Activated CD8-positive, alpha-beta T cell treated with anti-CD3 and anti-CD28 coated beads, Interleukin-2, amount 10 ng/mL, durations not matched to agents 7 days and 5 days (primary cell): Measurements from ENCODE around the gene TNFAIP8. TPM values are rescaled to one million over a fixed set of nuclear protein-coding genes. Genes with fewer than 3 reads are reported as not detected.

ENCODE experiments used
- ATAC-seq: fragments of 150-1000 bp; cut with Tn5 transposase; one replicate; pipeline ENCODE4 v1.10.0; 2021; ENCODE audit warnings: moderate library complexity
- CTCF ChIA-PET: fragments of 350-600 bp; sonication (Branson Sonifier 250); formaldehyde crosslinking; loops from one replicate; lab custom pipeline; 2021; ENCODE audit warnings: antibody characterized with exemption; lab: Charles Lee
- POLR2A ChIA-PET: fragments of 350-600 bp; sonication (Branson Sonifier 250); formaldehyde crosslinking; loops from one replicate; lab custom pipeline; 2021; ENCODE audit warnings: antibody characterized with exemption; lab: Charles Lee
- DNase-seq: peaks from one replicate; pipeline ENCODE4 v3.0.0-alpha.2; 2020
- H3K27ac Mint-ChIP-seq: one replicate; pipeline ENCODE4 v1.8.0; 2021; ENCODE audit warnings: mild to moderate bottlenecking, mixed read lengths
- H3K27me3 Mint-ChIP-seq: one replicate; pipeline ENCODE4 v1.8.0; 2021; ENCODE audit warnings: low read depth, mixed read lengths
- H3K36me3 Mint-ChIP-seq: one replicate; pipeline ENCODE4 v1.8.0; 2021; ENCODE audit warnings: low read depth, mixed read lengths
- H3K4me1 Mint-ChIP-seq: one replicate; pipeline ENCODE4 v1.8.0; 2021; ENCODE audit warnings: low read depth, mixed read lengths
- H3K4me3 Mint-ChIP-seq: one replicate; pipeline ENCODE4 v1.8.0; 2021; ENCODE audit warnings: mild to moderate bottlenecking, mixed read lengths
- H3K9me3 Mint-ChIP-seq: one replicate; pipeline ENCODE4 v1.8.0; 2022; ENCODE audit warnings: mixed read lengths; ENCODE audit not compliant: insufficient read depth
- total RNA-seq, 2 experiments: library from RNA; stranded (reverse); gene quantifications; one replicate each; pipeline ENCODE4 v1.2.3, GENCODE V29; 2021

The TNFAIP8 gene
- 100 to 1,000 TPM; 123 to 127 TPM for total RNA-seq

GRCh38 chr5:119355685-119356611, at the start of gene TNFAIP8:
TSS of gene TNFAIP8 (plus strand) at chr5:119356019. CDS start at chr5:119356091, 72 bp downstream.
- Mint-ChIP-seq H3K9me3 (no peaks in the 10 kb centered on the region), H3K27me3 (no peaks in the 10 kb centered on the region), H3K27ac (peak within 1 kb of the TSS; percentile 88), H3K4me1 (peaks cover 88% of the 10 kb centered on the region), H3K36me3 (peaks cover 52% of the 10 kb centered on the region), H3K4me3 (peak within 1 kb of the TSS; percentile 83)
- DNase-seq (peak; percentile 53), ATAC-seq (peak; percentile 69)
- ChIA-PET POLR2A (interaction anchor here (0.8 to 19.6 kb wide), 9 partner anchors 9 to 87 kb away, joined by 3 to 280 read pairs (median 6); no protein-coding TSS in a partner anchor), CTCF (interaction anchor here (0.9 to 4.0 kb wide), 16 partner anchors 9 to 368 kb away, joined by 3 to 28 read pairs (median 4); partner anchors contain the start of genes DMXL1 and DTWD2)

GRCh38 chr5:119307170-119307569, 48.6 kb upstream of the TNFAIP8 start:
- POLR2A ChIA-PET = interaction anchor here (1.1 kb wide), 1 partner anchor 26 kb away, joined by 3 read pairs; no protein-coding TSS in a partner anchor
- H3K4me1 Mint-ChIP-seq = peaks cover 94% of the 10 kb centered on the region
- H3K4me3 Mint-ChIP-seq = no peak overlapping the region
- H3K36me3 Mint-ChIP-seq = peaks cover 69% of the 10 kb centered on the region
- CTCF ChIA-PET = interaction anchor here (0.6 to 14.9 kb wide), 4 partner anchors 8 to 50 kb away, joined by 3 to 274 read pairs (median 5); no protein-coding TSS in a partner anchor
- no peak for ATAC-seq
- no peaks in the 10 kb centered on the region for H3K9me3 Mint-ChIP-seq
- H3K27me3 Mint-ChIP-seq = no peaks in the 10 kb centered on the region
- H3K27ac Mint-ChIP-seq = peak overlapping the region; percentile 52
- DNase-seq = no peak

GRCh38 chr5:119309326-119309725, 46.5 kb upstream of the TNFAIP8 start:
- ATAC-seq (peak; percentile 18), DNase-seq (peak; percentile 43)
- Mint-ChIP-seq H3K27ac (peak overlapping the region; percentile 99), H3K36me3 (peaks cover 60% of the 10 kb centered on the region), H3K4me3 (peak overlapping the region; percentile 75), H3K9me3 (no peaks in the 10 kb centered on the region), H3K4me1 (peaks cover 94% of the 10 kb centered on the region), H3K27me3 (no peaks in the 10 kb centered on the region)
- POLR2A ChIA-PET = interaction anchor here (1.4 to 2.2 kb wide), 3 partner anchors 24 to 320 kb away, joined by 3 to 7 read pairs (median 5); no protein-coding TSS in a partner anchor
- CTCF ChIA-PET = interaction anchor here (1.3 to 14.9 kb wide), 2 partner anchors 27 to 48 kb away, joined by 3 to 274 read pairs; no protein-coding TSS in a partner anchor

GRCh38 chr5:119311688-119312087, 44.1 kb upstream of the TNFAIP8 start:
- Mint-ChIP-seq H3K27me3 (no peaks in the 10 kb centered on the region), H3K27ac (peak overlapping the region; percentile 76), H3K36me3 (peaks cover 53% of the 10 kb centered on the region), H3K4me1 (peaks cover 96% of the 10 kb centered on the region), H3K9me3 (no peaks in the 10 kb centered on the region), H3K4me3 (no peak overlapping the region)
- ATAC-seq = no peak
- ChIA-PET POLR2A (interaction anchor here (0.6 to 5.5 kb wide), 3 partner anchors 24 to 241 kb away, joined by 4 to 47 read pairs (median 4); partner anchors contain the start of gene DMXL1), CTCF (interaction anchor here (1.3 to 14.9 kb wide), 6 partner anchors 10 to 324 kb away, joined by 3 to 274 read pairs (median 15); partner anchors contain the start of gene DTWD2)
- DNase-seq = no peak

GRCh38 chr5:119312403-119312802, 43.4 kb upstream of the TNFAIP8 start:
- no peak for ATAC-seq

GRCh38 chr5:119313197-119313596, 42.6 kb upstream of the TNFAIP8 start:
- peak overlapping the region; percentile 55 for H3K4me3 Mint-ChIP-seq

More at GRCh38 chr5:119312403-119312802, 43.4 kb upstream of the TNFAIP8 start:
- peak; percentile 20 for DNase-seq
- Mint-ChIP-seq H3K4me1 (peaks cover 93% of the 10 kb centered on the region), H3K27ac (peak overlapping the region; percentile 83), H3K36me3 (peaks cover 57% of the 10 kb centered on the region), H3K27me3 (no peaks in the 10 kb centered on the region), H3K9me3 (no peaks in the 10 kb centered on the region), H3K4me3 (no peak overlapping the region)
- ChIA-PET CTCF (interaction anchor here (0.8 to 14.9 kb wide), 9 partner anchors 9 to 324 kb away, joined by 3 to 274 read pairs (median 10); partner anchors contain the start of gene DTWD2), POLR2A (interaction anchor here (0.6 to 5.5 kb wide), 3 partner anchors 23 to 242 kb away, joined by 4 to 47 read pairs (median 4); partner anchors contain the start of gene DMXL1)

GRCh38 chr5:119313658-119314605, 41.9 kb upstream of the TNFAIP8 start:
- CTCF ChIA-PET = interaction anchor here (1.3 to 14.9 kb wide), 11 partner anchors 8 to 326 kb away, joined by 3 to 274 read pairs (median 14); partner anchors contain the start of gene DTWD2
- Mint-ChIP-seq H3K27me3 (no peaks in the 10 kb centered on the region), H3K4me3 (peak overlapping the region; percentile 55), H3K27ac (peak overlapping the region; percentile 83), H3K36me3 (peaks cover 53% of the 10 kb centered on the region), H3K9me3 (no peaks in the 10 kb centered on the region), H3K4me1 (peaks cover 94% of the 10 kb centered on the region)
- POLR2A ChIA-PET = interaction anchor here (0.6 to 5.5 kb wide), 4 partner anchors 13 to 126 kb away, joined by 3 to 47 read pairs (median 4); no protein-coding TSS in a partner anchor
- DNase-seq (peak; percentile 19), ATAC-seq (peak; percentile 2)

More at GRCh38 chr5:119313197-119313596, 42.6 kb upstream of the TNFAIP8 start:
- CTCF ChIA-PET = interaction anchor here (0.8 to 14.9 kb wide), 8 partner anchors 9 to 324 kb away, joined by 3 to 274 read pairs (median 15); partner anchors contain the start of gene DTWD2
- Mint-ChIP-seq H3K27me3 (no peaks in the 10 kb centered on the region), H3K4me1 (peaks cover 92% of the 10 kb centered on the region), H3K27ac (peak overlapping the region; percentile 83), H3K36me3 (peaks cover 57% of the 10 kb centered on the region), H3K9me3 (no peaks in the 10 kb centered on the region)
- no peak for ATAC-seq
- peak; percentile 32 for DNase-seq
- POLR2A ChIA-PET = interaction anchor here (1.0 to 5.5 kb wide), 2 partner anchors 22 to 48 kb away, joined by 4 to 47 read pairs; no protein-coding TSS in a partner anchor

GRCh38 chr5:119315516-119315949, 40.3 kb upstream of the TNFAIP8 start:
- Mint-ChIP-seq H3K4me1 (peaks cover 94% of the 10 kb centered on the region), H3K27ac (peak overlapping the region; percentile 87), H3K9me3 (no peaks in the 10 kb centered on the region), H3K4me3 (peak overlapping the region; percentile 40), H3K36me3 (peaks cover 51% of the 10 kb centered on the region), H3K27me3 (no peaks in the 10 kb centered on the region)
- peak; percentile 77 for ATAC-seq
- ChIA-PET POLR2A (interaction anchor here (0.6 to 5.5 kb wide), 17 partner anchors 12 to 600 kb away, joined by 3 to 47 read pairs (median 4); no protein-coding TSS in a partner anchor), CTCF (interaction anchor here (0.8 to 14.9 kb wide), 34 partner anchors 8 to 328 kb away, joined by 3 to 274 read pairs (median 8); partner anchors contain the start of genes DMXL1, DTWD2 and TNFAIP8)
- peak; percentile 74 for DNase-seq

GRCh38 chr5:119316086-119316485, 39.7 kb upstream of the TNFAIP8 start:
- POLR2A ChIA-PET = interaction anchor here (0.6 to 5.5 kb wide), 11 partner anchors 12 to 599 kb away, joined by 3 to 47 read pairs (median 4); no protein-coding TSS in a partner anchor
- peak; percentile 59 for DNase-seq

More at GRCh38 chr5:119316086-119316485, 39.7 kb upstream of the TNFAIP8 start:
- CTCF ChIA-PET = interaction anchor here (1.2 to 14.9 kb wide), 31 partner anchors 7 to 328 kb away, joined by 3 to 274 read pairs (median 9); partner anchors contain the start of genes DTWD2 and TNFAIP8
- Mint-ChIP-seq H3K4me3 (peak overlapping the region; percentile 40), H3K27ac (peak overlapping the region; percentile 87), H3K27me3 (no peaks in the 10 kb centered on the region), H3K9me3 (no peaks in the 10 kb centered on the region), H3K4me1 (peaks cover 94% of the 10 kb centered on the region), H3K36me3 (peaks cover 49% of the 10 kb centered on the region)
- peak; percentile 26 for ATAC-seq
